ENCODE measurements around the gene BCL6B.

The BCL6B gene

GRCh38 chr17:7058831-7059447, 36.1 kb downstream of the BCL6B start:
- TF ChIP-seq, protein P1, sequence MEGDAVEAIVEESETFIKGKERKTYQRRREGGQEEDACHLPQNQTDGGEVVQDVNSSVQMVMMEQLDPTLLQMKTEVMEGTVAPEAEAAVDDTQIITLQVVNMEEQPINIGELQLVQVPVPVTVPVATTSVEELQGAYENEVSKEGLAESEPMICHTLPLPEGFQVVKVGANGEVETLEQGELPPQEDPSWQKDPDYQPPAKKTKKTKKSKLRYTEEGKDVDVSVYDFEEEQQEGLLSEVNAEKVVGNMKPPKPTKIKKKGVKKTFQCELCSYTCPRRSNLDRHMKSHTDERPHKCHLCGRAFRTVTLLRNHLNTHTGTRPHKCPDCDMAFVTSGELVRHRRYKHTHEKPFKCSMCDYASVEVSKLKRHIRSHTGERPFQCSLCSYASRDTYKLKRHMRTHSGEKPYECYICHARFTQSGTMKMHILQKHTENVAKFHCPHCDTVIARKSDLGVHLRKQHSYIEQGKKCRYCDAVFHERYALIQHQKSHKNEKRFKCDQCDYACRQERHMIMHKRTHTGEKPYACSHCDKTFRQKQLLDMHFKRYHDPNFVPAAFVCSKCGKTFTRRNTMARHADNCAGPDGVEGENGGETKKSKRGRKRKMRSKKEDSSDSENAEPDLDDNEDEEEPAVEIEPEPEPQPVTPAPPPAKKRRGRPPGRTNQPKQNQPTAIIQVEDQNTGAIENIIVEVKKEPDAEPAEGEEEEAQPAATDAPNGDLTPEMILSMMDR (conservative IDR thresholded peaks at IDR 0.05): no peak
- H3K27ac ChIP-seq: no peak overlapping the region

DNA sequence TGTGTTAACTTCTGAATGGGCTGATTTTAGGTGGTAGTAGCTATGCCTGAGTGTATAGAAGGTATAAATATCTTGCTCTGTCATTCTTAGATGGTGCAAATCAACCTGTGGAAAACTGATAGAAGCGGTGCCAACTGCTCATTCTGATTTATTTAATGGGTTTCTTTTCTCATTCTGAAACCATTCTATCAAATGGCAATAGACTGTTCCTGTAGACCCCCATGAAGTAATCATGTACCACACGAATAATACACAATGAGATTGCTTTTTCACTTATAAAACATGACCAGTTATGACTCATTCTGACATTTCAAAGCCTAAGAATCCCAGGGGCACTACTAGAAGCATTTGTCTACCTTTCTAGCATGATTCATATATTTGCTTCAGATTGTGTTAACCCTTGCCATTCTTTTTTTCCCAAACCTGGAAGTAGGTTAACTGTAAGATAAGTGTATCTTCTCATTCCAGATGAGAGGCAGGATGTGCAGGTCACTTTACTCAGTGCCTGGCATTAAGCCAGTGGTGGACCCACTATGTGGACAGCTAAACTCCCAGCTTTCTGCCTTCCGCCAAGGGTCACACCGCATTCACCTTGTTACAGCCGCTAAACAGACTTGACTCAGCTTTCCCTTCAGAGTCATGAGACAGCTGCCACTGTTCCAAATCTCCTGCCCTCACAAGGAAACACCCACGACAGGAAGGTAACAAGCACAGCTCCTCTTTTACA, 37.5 kb downstream of the BCL6B start:
- H3K27ac ChIP-seq: no peak overlapping the region
- TF ChIP-seq, protein P1 (conservative IDR thresholded peaks at IDR 0.05): no peak

DNA sequence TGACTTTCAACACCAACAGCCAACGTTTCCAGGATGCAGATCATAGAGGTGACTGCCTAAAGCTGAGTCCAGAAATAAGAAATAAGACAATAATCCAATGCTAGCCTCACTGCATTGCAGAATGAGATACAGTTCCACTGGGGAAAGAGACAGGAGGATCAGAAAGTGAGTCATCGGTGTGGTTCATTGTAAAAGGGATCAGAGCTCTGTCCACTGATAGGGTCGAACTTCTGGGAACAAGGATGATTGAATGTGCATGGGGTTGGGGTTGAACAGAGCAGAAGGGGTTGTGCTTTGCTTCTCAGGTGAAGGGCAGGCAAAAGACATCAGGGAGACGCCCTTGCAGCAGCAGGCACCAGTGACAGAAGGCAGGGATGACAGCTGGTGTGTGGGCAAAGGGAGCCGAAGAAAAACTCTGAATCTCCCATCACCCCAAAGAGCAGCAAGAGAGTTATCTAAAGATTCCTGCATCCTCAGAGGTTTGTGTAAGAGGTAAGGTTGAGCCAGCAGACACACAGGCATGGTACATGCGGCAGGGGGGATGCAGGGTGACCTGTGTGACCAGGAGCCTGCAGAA, 40.8 kb downstream of the BCL6B start:
- TF ChIP-seq, protein P1 (conservative IDR thresholded peaks at IDR 0.05): no peak
- no peak overlapping the region for H3K27ac ChIP-seq

DNA sequence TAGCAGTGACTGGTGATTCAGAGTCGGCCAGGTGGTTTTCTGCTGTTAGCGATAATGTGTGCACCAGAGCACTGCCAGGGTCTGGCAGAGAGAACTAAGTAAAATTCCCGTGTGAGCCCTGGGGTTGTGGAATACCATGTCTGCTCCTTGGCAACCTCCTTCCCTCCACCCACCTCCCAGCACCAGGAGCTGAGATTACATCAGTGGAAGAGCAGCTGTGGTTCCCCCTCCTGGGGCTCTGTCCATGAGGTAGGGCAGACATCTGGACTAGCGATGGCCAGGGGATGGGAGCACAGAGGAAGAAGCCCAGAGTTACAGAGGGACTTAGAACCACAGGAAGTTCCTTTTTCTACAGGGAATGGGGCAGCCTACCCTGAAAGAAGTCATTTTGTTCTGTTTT, 41.4 kb downstream of the BCL6B start:
- no peak overlapping the region for H3K27ac ChIP-seq
- TF ChIP-seq, protein P1 (conservative IDR thresholded peaks at IDR 0.05): no peak

DNA sequence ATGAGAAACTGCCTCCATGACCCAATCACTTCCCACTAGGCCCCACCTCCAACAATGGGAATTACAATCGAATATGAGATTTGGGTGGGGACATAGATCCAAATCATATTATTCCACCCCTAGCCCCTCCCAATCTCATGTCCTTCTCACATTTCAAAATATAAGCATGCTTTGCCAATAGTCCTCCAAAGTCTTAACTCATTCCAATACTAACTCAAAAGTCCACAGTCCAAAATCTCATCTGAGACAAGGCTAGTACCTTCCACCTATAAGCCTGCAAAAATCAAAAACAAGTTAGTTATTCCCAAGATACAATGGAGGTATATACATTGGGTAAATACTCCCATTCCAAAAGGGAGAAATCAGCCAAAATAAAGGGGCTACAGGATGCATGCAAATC, 44.3 kb downstream of the BCL6B start:
- no peak overlapping the region for H3K27ac ChIP-seq
- TF ChIP-seq, protein P1 (conservative IDR thresholded peaks at IDR 0.05): no peak

DNA sequence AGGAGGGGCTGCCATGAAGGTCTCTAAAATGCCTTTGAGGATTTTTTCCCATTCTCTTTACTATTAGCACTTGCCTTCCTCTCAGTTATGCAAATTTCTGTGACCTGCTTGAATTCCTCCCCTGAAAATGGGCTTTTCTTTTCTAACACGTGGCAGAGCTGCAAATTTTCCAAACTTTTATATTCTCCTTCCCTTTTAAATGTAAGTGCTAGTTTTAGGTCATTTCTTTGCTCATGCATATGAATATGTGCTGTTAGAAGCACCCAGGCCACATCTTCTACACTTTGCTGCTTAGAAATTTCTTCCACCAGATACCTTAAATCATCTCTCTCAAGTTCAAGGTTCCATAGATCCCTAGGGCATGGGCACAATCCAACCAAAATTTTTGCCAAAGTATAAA, 45.4 kb downstream of the BCL6B start:
- TF ChIP-seq, protein P1 (conservative IDR thresholded peaks at IDR 0.05): no peak
- H3K27ac ChIP-seq: no peak overlapping the region

DNA sequence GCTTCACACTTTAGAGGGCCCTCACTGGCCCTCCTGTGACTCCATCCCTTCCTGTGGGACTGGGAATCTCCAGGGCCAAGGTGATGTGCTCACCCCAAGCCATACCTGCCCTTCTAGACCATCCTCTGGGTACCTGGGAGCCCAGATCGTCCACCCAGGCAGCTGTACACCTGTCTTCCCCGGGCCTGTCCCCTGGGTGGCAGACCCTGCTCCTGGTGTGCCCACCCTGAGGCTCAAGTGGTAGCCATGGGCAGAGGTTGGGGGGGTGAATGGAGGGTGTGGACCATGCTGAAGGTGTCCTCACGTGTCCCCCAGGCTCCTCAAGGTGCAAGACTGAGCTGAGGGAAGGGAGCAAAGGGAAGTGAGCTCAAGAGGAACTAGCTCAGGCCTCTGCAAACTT, 47.9 kb downstream of the BCL6B start:
- TF ChIP-seq, protein P1 (conservative IDR thresholded peaks at IDR 0.05): no peak

More for the DNA sequence above, 47.9 kb downstream of the BCL6B start:
- H3K27ac ChIP-seq: no peak overlapping the region
